NCI-H748 (cell line): ENCODE results near the gene MRC2.
"Not testable (repeated sequence)": the region's sequence is repeated elsewhere in the genome, so short reads cannot be mapped to it uniquely, and the experiment has no call there.

Experiments
- DNase-seq: peaks from one replicate; lab custom pipeline; 2025; ENCODE audit not compliant: unreplicated experiment; lab: John Stamatoyannopoulos, UW

MRC2 gene

GRCh38 chr17:62627219-62627903 is at the start of gene MRC2:
MRC2 (plus strand) TSS chr17:62627670; CDS start chr17:62627803, 133 bp downstream.
- DNase-seq: peak; percentile 59

- DNase-seq: no peak
Measured at GRCh38 chr17:62578757-62579487, 48.5 kb upstream of the MRC2 start.

GRCh38 chr17:62580947-62581346 is 46.5 kb upstream of the MRC2 start:
- no peak for DNase-seq

GRCh38 chr17:62581764-62582163 is 45.7 kb upstream of the MRC2 start:
- no peak for DNase-seq

GRCh38 chr17:62587554-62587953 is 39.9 kb upstream of the MRC2 start:
- DNase-seq: no peak

GRCh38 chr17:62588109-62588508 is 39.4 kb upstream of the MRC2 start:
- DNase-seq: no peak

GRCh38 chr17:62591333-62591732 is 36.1 kb upstream of the MRC2 start:
- no peak for DNase-seq

- not testable (repeated sequence) for DNase-seq
Measured at GRCh38 chr17:62591822-62592221, 35.6 kb upstream of the MRC2 start.

- no peak for DNase-seq
Measured at GRCh38 chr17:62592341-62593099, 35.0 kb upstream of the MRC2 start.

GRCh38 chr17:62595484-62595883 is 32.0 kb upstream of the MRC2 start:
- DNase-seq: no peak

- DNase-seq: no peak
Measured at GRCh38 chr17:62596662-62597061, 30.8 kb upstream of the MRC2 start.

- DNase-seq: no peak
Measured at GRCh38 chr17:62597150-62597549, 30.3 kb upstream of the MRC2 start.

- no peak for DNase-seq
Measured at GRCh38 chr17:62597920-62598319, 29.6 kb upstream of the MRC2 start.

- no peak for DNase-seq
Measured at GRCh38 chr17:62599964-62600657, 27.4 kb upstream of the MRC2 start.

- no peak for DNase-seq
Measured at GRCh38 chr17:62600805-62601204, 26.7 kb upstream of the MRC2 start.

- DNase-seq: no peak
Measured at GRCh38 chr17:62601471-62601870, 26.0 kb upstream of the MRC2 start.

GRCh38 chr17:62603783-62604182 is 23.7 kb upstream of the MRC2 start:
- DNase-seq: not testable (repeated sequence)

- DNase-seq: no peak
Measured at GRCh38 chr17:62605588-62605987, 21.9 kb upstream of the MRC2 start.

GRCh38 chr17:62611292-62611691 is 16.2 kb upstream of the MRC2 start:
- DNase-seq: no peak

- DNase-seq: no peak
Measured at GRCh38 chr17:62611728-62612127, 15.7 kb upstream of the MRC2 start.

GRCh38 chr17:62612289-62612688 is 15.2 kb upstream of the MRC2 start:
- DNase-seq: not testable (repeated sequence)
